LNCAP (cell line): Measurements from ENCODE around the gene KNDC1.

Experiments
- CTCF ChIP-seq: fragments of 450-650 bp; IDR thresholded peaks from 2 replicates; pipeline ENCODE4 v1.5.1; 2017; ENCODE audit warnings: mild to moderate bottlenecking

KNDC1 gene

DNA sequence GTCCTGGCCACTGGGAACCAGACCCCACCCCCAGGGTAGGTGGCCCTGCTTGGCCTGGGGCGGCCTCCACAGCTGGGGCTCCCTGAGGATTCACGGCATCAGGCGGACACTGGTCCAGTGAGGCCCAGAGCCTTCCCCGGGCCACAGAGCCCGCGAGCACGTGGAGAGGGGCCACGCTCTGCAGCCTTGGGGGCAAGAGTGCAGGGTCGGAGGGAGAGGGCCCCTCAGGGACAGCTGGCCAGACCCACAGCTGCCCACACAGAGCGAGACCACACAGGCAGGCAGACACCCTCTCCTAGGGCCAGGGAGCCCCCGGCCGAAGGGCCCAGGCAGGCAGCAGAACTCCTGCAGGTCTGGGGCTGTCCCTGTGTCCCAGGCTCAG, 88.3 kb downstream of the KNDC1 start:
- TF ChIP-seq CTCF, result no peak

GRCh38 chr10:133249094-133249780, 89.2 kb downstream of the KNDC1 start:
- no peak for TF ChIP-seq CTCF

DNA sequence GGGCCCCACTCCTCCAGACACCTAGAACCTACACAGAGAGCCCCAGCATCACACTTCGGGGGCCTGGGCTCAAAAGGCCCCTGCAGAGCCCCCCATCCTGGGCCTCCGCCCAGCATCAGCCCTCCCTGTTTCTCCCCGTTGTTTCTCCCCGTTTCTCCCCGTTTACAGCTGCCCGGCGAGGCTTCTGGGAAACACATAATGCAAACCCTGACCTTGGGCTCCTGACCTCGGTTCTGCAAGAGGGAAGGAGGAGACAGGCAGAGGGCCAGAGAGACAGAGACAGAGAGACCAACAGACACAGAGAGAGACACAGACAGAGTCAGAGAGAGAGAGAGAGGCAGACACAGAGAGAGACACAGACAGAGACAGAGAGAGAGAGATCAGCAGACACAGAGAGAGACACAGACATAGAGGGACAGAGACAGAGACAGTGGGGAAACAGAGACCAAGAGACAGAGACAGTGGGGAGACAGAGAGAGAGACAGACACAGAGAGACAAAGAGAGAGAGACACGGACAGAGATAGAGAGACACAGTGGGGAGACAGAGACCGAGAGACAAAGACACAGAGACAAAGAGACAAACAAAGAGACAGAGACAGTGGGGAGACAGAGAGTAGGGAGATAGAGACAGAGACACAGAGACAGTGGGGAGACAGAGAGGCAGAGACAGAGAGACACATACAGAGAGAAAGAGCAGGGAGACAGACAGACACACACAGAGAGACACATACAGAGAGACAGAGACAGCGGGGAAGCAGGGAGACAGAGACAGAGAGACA, 90.1 kb downstream of the KNDC1 start:
- no peak for TF ChIP-seq CTCF

DNA sequence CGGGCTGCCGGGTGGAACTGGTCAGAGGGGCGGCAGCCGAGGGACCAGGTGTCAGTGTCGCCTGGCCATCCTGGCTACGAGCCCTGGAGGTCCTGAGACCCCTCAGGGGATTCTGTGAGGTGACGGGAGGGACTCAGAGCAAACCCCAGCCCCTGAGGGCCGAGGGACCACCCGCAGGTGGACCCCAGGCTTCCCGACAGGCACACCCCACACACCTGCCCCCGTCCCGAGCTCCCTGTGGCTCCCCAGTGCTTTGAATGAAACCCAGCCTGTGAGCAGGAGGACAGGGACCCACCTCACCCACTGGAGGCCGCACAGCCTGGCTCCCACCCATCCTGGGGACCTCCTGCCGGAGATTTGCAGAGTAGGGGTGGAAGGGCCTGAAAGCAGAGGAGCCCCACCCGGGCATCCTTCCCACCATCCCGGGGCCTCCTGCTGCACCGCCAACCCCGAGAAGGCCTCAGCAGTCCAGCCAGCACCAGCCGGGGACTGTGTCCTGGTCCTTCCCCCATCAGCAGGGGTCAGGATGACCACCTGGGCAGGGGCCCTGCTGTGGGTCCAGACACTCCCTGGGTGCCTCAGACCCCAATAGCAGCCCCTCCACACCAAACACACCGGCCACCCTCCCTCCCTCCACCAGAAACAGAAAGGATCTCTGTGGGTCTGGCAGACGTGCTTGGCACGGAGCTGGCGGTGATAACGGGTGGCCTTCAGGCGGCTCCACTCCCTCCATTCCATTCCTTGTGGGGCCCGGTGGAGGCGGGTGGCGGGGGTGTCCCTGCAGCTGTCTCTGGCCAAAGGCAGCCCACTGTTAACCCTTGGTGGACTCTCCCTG, 91.6 kb downstream of the KNDC1 start:
- TF ChIP-seq CTCF, result no peak

GRCh38 chr10:133252223-133252552, 92.2 kb downstream of the KNDC1 start:
- no peak for TF ChIP-seq CTCF

DNA sequence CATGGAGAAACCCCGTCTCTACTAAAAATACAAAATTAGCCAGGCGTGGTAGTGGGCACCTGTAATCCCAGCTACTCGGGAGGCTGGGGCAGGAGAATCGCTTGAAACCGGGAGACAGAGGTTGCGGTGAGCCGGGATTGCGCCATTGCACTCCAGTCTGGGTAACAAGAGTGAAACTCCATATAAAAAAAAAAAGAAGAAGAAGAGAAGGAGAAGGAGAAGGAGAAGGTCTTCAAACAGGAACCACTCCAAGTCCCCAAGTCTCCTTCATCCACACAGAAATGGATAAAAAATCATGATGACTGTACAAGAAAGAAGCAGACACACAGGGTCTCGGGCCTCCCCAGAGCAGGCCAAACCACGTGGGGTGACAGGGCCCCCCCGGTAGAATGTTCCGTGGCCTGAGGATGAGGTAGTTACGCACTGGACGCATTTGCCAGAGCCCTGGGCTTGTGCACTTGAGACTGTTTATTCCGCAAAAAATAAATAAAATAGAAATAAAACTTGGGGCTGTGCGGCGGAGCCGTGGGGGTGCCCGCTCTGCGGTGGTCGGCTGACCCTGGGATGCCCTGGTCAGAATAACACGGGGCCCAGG, 93.4 kb downstream of the KNDC1 start:
- TF ChIP-seq CTCF, result no peak

DNA sequence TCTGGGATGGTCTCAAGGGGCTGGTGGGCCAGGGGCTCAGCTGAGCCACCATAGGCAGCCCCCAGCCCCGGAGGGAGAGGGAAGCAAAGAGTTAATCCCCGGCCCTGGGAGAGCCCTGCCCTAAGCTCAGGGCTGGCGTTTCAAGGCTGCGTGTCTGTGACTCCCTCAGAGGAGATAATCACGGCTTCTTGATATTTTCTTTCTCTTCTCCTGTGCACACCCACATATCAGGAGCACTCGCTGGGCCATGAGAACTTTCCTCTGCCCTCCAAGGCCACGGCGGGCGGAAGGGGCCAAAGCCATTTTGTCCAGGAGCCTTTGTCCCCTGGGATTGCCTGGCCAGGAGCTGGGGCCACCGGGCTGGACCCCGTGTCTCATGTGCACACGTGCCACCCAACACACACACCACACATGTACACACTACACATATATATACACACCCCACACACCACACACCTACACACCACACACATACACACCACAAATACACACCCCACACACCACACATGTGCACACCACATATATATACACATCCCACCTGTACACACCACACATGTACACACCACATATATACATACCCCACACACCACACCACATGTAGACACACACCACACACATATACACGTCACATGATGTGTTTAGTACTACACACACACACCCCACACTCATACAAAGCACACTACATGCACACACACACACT, 94.6 kb downstream of the KNDC1 start:
- no peak for TF ChIP-seq CTCF
